A673 (cell line): ENCODE results near the gene MSRB3. TPM values are rescaled to one million over a fixed set of nuclear protein-coding genes. Genes with fewer than 3 reads are reported as not detected.

Experiments
- BruUV-seq: library from RNA; stranded (reverse); fragments of 400-500 nt; replicated peaks from 2 replicates; lab custom pipeline; 2021; lab: Mats Ljungman, UMichigan
- CTCF ChIA-PET: fragments of 300-600 bp; sonication (Branson Sonifier 250); formaldehyde crosslinking; loops from one replicate; lab custom pipeline; 2022; ENCODE audit warnings: antibody characterized with exemption; lab: Charles Lee
- POLR2A ChIA-PET: fragments of 300-600 bp; sonication (Branson Sonifier 250); formaldehyde crosslinking; loops from one replicate; lab custom pipeline; 2022; ENCODE audit warnings: antibody characterized with exemption; ENCODE audit not compliant: low non-redundant PET; lab: Charles Lee
- DNase-seq: peaks from one replicate; pipeline ENCODE4 v3.0.0-alpha.2; 2015; ENCODE audit warnings: low spot score
- H3K27ac ChIP-seq: fragments of 200-600 bp; sonication (generic); 2 replicates; pipeline ENCODE4 v1.5.1; 2016; ENCODE audit warnings: mixed run types, low read depth, mild to moderate bottlenecking, mixed read lengths, antibody characterized with exemption, low read length; ENCODE audit not compliant: poor library complexity, severe bottlenecking
- H3K27me3 ChIP-seq: fragments of 200-600 bp; sonication (generic); replicated peaks from 2 replicates; pipeline ENCODE4 v1.6.1; 2017; ENCODE audit warnings: mixed run types, low read depth, mild to moderate bottlenecking, mixed read lengths, antibody characterized with exemption, low read length; ENCODE audit not compliant: insufficient read depth, poor library complexity
- H3K36me3 ChIP-seq: fragments of 200-600 bp; sonication (generic); 2 replicates; pipeline ENCODE4 v1.6.1; 2016; ENCODE audit warnings: mixed run types, mild to moderate bottlenecking, mixed read lengths, antibody characterized with exemption, low read length; ENCODE audit not compliant: insufficient read depth, poor library complexity, severe bottlenecking
- H3K4me1 ChIP-seq: fragments of 200-600 bp; sonication (generic); 2 replicates; pipeline ENCODE4 v1.6.1; 2017; ENCODE audit warnings: mixed run types, mild to moderate bottlenecking, mixed read lengths, antibody characterized with exemption, low read length; ENCODE audit not compliant: insufficient read depth, poor library complexity, severe bottlenecking
- H3K4me3 ChIP-seq: fragments of 200-600 bp; sonication (generic); 2 replicates; pipeline ENCODE4 v1.5.1; 2016; ENCODE audit warnings: low read depth, mixed run types, mild to moderate bottlenecking, mixed read lengths, low read length; ENCODE audit not compliant: poor library complexity, severe bottlenecking
- H3K9me3 ChIP-seq: fragments of 200-600 bp; sonication (generic); 2 replicates; pipeline ENCODE4 v1.6.1; 2016; ENCODE audit warnings: mixed run types, low read depth, mild to moderate bottlenecking, mixed read lengths, antibody characterized with exemption, low read length; ENCODE audit not compliant: poor library complexity, severe bottlenecking
- EZH2 ChIP-seq: fragments of 200-600 bp; sonication (generic); IDR thresholded peaks from 2 replicates; pipeline ENCODE4 v1.6.1; 2017; ENCODE audit warnings: borderline replicate concordance, low read depth, mild to moderate bottlenecking, mixed read lengths, antibody characterized with exemption, low read length; ENCODE audit not compliant: poor library complexity, severe bottlenecking
- intact Hi-C: fragments of 100-400 bp; cut with micrococcal nuclease; formaldehyde crosslinking; loops from one replicate; pipeline ENCODE4 v1.10.0; 2022; ENCODE audit not compliant: unreplicated experiment
- total RNA-seq: library from RNA; stranded (reverse); gene quantifications from 2 replicates; pipeline ENCODE4 v1.2.3, GENCODE V29; 2021
- TF ChIP-seq, protein P1 (sequence below): fragments of 300-800, 200-600 bp; sonication (generic); conservative IDR thresholded peaks from 2 replicates; pipeline ENCODE4 v1.5.1; 2017; ENCODE audit warnings: low read depth, mild to moderate bottlenecking, antibody characterized with exemption, low read length, moderate library complexity, mixed read lengths

The MSRB3 gene
- total RNA-seq, 1 experiment from 2014 or later = 2.1 TPM

DNA sequence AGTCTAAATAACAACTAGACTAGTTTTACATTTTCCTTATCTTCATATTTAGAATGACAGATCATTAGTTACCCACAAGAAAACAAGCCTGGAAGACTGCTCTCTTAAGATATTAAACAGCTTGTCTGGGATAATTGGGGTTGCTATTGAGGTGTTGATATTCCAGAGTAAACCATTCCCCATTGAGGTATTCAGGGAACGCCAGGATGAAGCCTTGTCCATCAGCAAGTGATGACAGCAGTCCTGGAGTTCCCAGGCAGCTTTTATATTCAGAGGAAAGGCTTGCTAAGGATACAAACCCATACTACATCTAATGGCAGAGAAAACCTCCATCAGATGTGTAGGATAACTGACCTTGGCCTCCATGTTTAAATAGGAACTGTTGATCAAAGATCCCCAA lies 168.4 kb downstream of the MSRB3 start:
- no peaks in the 10 kb centered on the region for H3K36me3 ChIP-seq
- DNase-seq = no peak
- CTCF ChIA-PET = no interaction called here
- BruUV-seq = no TSS peak
- no peaks in the 10 kb centered on the region for H3K4me1 ChIP-seq
- POLR2A ChIA-PET = no interaction called here
- no peak overlapping the region for H3K4me3 ChIP-seq
- H3K27ac ChIP-seq = no peak overlapping the region
- no peaks in the 10 kb centered on the region for H3K27me3 ChIP-seq
- intact Hi-C loops = no loop called here
- H3K9me3 ChIP-seq = no peaks in the 10 kb centered on the region
- TF ChIP-seq, protein P1, sequence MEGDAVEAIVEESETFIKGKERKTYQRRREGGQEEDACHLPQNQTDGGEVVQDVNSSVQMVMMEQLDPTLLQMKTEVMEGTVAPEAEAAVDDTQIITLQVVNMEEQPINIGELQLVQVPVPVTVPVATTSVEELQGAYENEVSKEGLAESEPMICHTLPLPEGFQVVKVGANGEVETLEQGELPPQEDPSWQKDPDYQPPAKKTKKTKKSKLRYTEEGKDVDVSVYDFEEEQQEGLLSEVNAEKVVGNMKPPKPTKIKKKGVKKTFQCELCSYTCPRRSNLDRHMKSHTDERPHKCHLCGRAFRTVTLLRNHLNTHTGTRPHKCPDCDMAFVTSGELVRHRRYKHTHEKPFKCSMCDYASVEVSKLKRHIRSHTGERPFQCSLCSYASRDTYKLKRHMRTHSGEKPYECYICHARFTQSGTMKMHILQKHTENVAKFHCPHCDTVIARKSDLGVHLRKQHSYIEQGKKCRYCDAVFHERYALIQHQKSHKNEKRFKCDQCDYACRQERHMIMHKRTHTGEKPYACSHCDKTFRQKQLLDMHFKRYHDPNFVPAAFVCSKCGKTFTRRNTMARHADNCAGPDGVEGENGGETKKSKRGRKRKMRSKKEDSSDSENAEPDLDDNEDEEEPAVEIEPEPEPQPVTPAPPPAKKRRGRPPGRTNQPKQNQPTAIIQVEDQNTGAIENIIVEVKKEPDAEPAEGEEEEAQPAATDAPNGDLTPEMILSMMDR = no peak
- TF ChIP-seq EZH2 = no peak

GRCh38 chr12:65449400-65449799 lies 170.9 kb downstream of the MSRB3 start:
- POLR2A ChIA-PET = no interaction called here

DNA sequence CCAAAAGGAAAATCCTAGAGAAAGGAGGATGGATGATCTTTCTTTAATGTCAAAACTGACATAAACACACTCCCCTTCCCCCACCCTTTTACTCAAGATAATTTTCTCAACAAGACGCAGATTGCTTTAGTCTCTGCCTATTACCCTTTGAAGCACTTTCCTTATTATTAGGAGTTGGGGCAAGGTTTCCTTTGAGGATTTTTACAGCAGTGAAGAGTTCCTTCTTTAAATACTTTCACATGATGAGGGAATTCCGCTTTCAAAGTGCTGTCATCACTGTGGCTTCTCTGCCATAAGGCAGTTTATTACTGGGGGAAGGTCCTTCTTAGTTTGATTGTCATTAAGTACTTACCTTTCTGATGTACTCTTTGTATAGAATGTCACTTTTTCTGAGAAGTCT lies 172.1 kb downstream of the MSRB3 start:
- H3K9me3 ChIP-seq = no peaks in the 10 kb centered on the region
- H3K36me3 ChIP-seq = no peaks in the 10 kb centered on the region
- no peaks in the 10 kb centered on the region for H3K4me1 ChIP-seq
- intact Hi-C loops = no loop called here
- CTCF ChIA-PET = no interaction called here
- H3K4me3 ChIP-seq = no peak overlapping the region
- POLR2A ChIA-PET = no interaction called here
- no TSS peak for BruUV-seq
- H3K27ac ChIP-seq = no peak overlapping the region
- TF ChIP-seq, protein P1 = no peak
- TF ChIP-seq EZH2 = no peak
- no peak for DNase-seq
- no peaks in the 10 kb centered on the region for H3K27me3 ChIP-seq

More at GRCh38 chr12:65449400-65449799, 170.9 kb downstream of the MSRB3 start:
- no peaks in the 10 kb centered on the region for H3K4me1 ChIP-seq
- CTCF ChIA-PET = no interaction called here
- intact Hi-C loops = no loop called here
- H3K36me3 ChIP-seq = no peaks in the 10 kb centered on the region
- no TSS peak for BruUV-seq
- no peak for TF ChIP-seq EZH2
- TF ChIP-seq, protein P1 = no peak
- DNase-seq = peak; percentile 14
- no peak overlapping the region for H3K27ac ChIP-seq
- H3K27me3 ChIP-seq = no peaks in the 10 kb centered on the region
- H3K9me3 ChIP-seq = no peaks in the 10 kb centered on the region
- H3K4me3 ChIP-seq = no peak overlapping the region
